ENCODE measurements around the gene ANKRD33.

ANKRD33 gene

DNA sequence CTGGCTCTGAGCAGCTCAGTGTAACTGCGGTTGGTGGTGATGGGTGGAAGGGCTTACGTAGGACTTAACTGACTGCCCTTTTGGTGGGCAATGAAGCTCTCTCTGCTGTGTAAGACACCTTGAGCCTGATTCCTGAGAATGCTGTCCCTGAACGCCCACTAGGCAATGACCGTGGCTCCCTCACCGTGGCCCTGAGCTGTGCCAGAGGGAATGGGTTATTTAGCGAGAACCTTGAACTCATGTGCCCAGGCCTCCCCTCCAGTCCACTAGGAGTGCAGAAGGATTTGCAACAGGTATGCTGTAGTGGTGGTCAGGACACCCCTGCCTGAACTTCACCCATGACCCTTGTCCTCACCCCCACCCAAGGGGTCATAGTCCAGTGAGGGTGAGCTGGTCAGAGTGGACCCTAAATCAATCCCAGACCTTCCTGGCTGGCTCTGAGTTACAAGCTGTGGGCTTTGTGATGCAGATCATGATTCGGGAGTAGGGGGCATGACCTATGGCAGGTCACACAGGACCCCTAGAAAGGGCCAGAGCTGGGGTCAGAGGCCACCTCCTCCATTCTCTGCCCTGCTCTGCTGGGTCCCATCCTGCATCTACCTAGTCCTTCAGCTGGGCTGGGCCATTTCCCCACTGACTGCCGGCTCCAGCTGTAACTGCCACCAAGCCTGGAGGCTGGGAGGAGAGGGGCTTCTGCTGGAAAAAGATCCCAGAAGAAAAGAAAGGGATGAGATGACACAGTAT is 14.5 kb upstream of the ANKRD33 start:
- Histone ChIP-seq H3K36me3 (replicated peaks; ENCODE audit: insufficient read depth, low read length) (no peaks in the 10 kb centered on the region), H3K4me3 (ENCODE audit: low read length) (no peak overlapping the region), H2AFZ (ENCODE audit: low read length) (no peak overlapping the region), H3K4me1 (ENCODE audit: low read length) (no peaks in the 10 kb centered on the region), H3F3A (ENCODE audit: insufficient read depth, low read length) (no peaks in the 10 kb centered on the region), H3K27ac (ENCODE audit: low read length) (no peak overlapping the region), H3K27me3 (replicated peaks; ENCODE audit: insufficient read depth, low read length) (peaks cover 24% of the 10 kb centered on the region), H3K79me2 (ENCODE audit: low read length) (no peaks in the 10 kb centered on the region), H4K20me1 (ENCODE audit: insufficient read depth, low read length) (no peaks in the 10 kb centered on the region), H3K4me2 (ENCODE audit: low read depth, low read length) (no peak overlapping the region), H3K9ac (ENCODE audit: low read length) (no peak overlapping the region), H3K9me2 (replicated peaks; ENCODE audit: insufficient read depth, low read length) (no peaks in the 10 kb centered on the region), H3K9me3 (replicated peaks; ENCODE audit: insufficient read depth, low read length) (no peaks in the 10 kb centered on the region)
- no peak for DNase-seq
- TF ChIP-seq, protein P1, sequence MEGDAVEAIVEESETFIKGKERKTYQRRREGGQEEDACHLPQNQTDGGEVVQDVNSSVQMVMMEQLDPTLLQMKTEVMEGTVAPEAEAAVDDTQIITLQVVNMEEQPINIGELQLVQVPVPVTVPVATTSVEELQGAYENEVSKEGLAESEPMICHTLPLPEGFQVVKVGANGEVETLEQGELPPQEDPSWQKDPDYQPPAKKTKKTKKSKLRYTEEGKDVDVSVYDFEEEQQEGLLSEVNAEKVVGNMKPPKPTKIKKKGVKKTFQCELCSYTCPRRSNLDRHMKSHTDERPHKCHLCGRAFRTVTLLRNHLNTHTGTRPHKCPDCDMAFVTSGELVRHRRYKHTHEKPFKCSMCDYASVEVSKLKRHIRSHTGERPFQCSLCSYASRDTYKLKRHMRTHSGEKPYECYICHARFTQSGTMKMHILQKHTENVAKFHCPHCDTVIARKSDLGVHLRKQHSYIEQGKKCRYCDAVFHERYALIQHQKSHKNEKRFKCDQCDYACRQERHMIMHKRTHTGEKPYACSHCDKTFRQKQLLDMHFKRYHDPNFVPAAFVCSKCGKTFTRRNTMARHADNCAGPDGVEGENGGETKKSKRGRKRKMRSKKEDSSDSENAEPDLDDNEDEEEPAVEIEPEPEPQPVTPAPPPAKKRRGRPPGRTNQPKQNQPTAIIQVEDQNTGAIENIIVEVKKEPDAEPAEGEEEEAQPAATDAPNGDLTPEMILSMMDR (IDR thresholded peaks at IDR 0.05; ENCODE audit: low read length) = no peak
- TF ChIP-seq EZH2 (optimal IDR thresholded peaks at IDR 0.05; ENCODE audit: low read depth, low read length) = no peak
- TF ChIP-seq EZH2phosphoT487 (IDR thresholded peaks at IDR 0.05; ENCODE audit: low read length) = no peak

DNA sequence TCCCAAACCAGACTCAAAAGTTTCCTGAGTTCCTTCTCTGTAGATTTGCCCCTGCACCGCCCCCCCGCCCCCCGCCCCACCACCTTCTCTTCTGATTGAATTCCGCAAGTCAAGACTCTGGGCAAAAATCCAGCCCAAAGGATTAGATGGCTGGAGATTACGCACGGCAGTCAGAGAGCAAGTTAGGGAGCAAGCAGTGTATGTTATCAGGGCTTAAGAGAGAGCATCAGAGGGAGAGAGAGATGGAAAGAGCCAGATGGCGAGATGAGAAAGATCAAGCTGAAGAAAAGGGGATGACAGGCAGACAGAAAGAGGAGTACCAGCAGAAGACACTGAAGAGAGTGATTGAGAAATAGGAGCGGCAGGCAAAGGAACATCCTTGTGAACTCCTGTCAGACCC is 13.9 kb upstream of the ANKRD33 start:
- no peak overlapping the region for H2AFZ ChIP-seq (ENCODE audit: low read length)
- H3K79me2 ChIP-seq (ENCODE audit: low read length) = no peaks in the 10 kb centered on the region
- H3K36me3 ChIP-seq (replicated peaks; ENCODE audit: insufficient read depth, low read length) = no peaks in the 10 kb centered on the region
- no peak overlapping the region for H3K4me2 ChIP-seq (ENCODE audit: low read depth, low read length)
- peaks cover 18% of the 10 kb centered on the region for H3K27me3 ChIP-seq (replicated peaks; ENCODE audit: insufficient read depth, low read length)
- no peaks in the 10 kb centered on the region for H3K9me2 ChIP-seq (replicated peaks; ENCODE audit: insufficient read depth, low read length)
- H3K9ac ChIP-seq (ENCODE audit: low read length) = no peak overlapping the region
- no peaks in the 10 kb centered on the region for H3F3A ChIP-seq (ENCODE audit: insufficient read depth, low read length)
- DNase-seq = no peak
- no peaks in the 10 kb centered on the region for H4K20me1 ChIP-seq (ENCODE audit: insufficient read depth, low read length)
- H3K9me3 ChIP-seq (replicated peaks; ENCODE audit: insufficient read depth, low read length) = no peaks in the 10 kb centered on the region
- no peak for TF ChIP-seq EZH2phosphoT487 (IDR thresholded peaks at IDR 0.05; ENCODE audit: low read length)
- TF ChIP-seq EZH2 (optimal IDR thresholded peaks at IDR 0.05; ENCODE audit: low read depth, low read length) = no peak
- TF ChIP-seq, protein P1 (IDR thresholded peaks at IDR 0.05; ENCODE audit: low read length) = no peak
- no peak overlapping the region for H3K4me3 ChIP-seq (ENCODE audit: low read length)
- H3K27ac ChIP-seq (ENCODE audit: low read length) = no peak overlapping the region
- H3K4me1 ChIP-seq (ENCODE audit: low read length) = no peaks in the 10 kb centered on the region

DNA sequence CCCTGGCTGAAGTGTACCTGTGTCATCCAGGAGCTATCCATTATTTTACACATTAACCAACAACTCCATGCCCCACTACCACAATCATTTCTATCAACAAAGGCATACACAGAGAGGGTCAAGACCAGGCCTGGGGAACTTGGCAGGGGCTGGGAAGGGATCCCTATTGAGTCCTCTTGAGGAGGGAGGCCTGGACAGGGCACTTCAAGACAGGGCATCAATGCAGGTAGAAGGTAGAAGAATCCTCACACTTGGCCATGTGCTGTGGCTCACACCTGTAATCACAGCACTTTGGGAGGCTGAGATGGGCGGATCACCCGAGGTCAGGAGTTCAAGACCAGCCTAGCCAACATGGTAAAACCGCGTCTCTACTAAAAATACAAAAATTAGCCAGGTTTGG is 13.4 kb upstream of the ANKRD33 start:
- Histone ChIP-seq H3K9ac (ENCODE audit: low read length) (no peak overlapping the region), H3K9me3 (replicated peaks; ENCODE audit: insufficient read depth, low read length) (no peaks in the 10 kb centered on the region), H3F3A (ENCODE audit: insufficient read depth, low read length) (no peaks in the 10 kb centered on the region), H3K9me2 (replicated peaks; ENCODE audit: insufficient read depth, low read length) (no peaks in the 10 kb centered on the region), H3K27me3 (replicated peaks; ENCODE audit: insufficient read depth, low read length) (peaks cover 13% of the 10 kb centered on the region), H2AFZ (ENCODE audit: low read length) (no peak overlapping the region), H3K4me3 (ENCODE audit: low read length) (no peak overlapping the region), H3K27ac (ENCODE audit: low read length) (no peak overlapping the region), H3K4me1 (ENCODE audit: low read length) (no peaks in the 10 kb centered on the region), H3K36me3 (replicated peaks; ENCODE audit: insufficient read depth, low read length) (no peaks in the 10 kb centered on the region), H4K20me1 (ENCODE audit: insufficient read depth, low read length) (no peaks in the 10 kb centered on the region), H3K79me2 (ENCODE audit: low read length) (no peaks in the 10 kb centered on the region), H3K4me2 (ENCODE audit: low read depth, low read length) (no peak overlapping the region)
- no peak for TF ChIP-seq EZH2phosphoT487 (IDR thresholded peaks at IDR 0.05; ENCODE audit: low read length)
- TF ChIP-seq, protein P1 (IDR thresholded peaks at IDR 0.05; ENCODE audit: low read length) = no peak
- no peak for TF ChIP-seq EZH2 (optimal IDR thresholded peaks at IDR 0.05; ENCODE audit: low read depth, low read length)
- DNase-seq = no peak
